Muscle layer of duodenum (tissue), 2 donors: Measurements from ENCODE around the gene PCDHGB6.
A peak's percentile ranks its signal among the peaks of the same experiment; 100 is the strongest.
"Not testable (repeated sequence)": the region's sequence is repeated elsewhere in the genome, so short reads cannot be mapped to it uniquely, and the experiment has no call there.

Experiments used
- H3K27ac ChIP-seq: one replicate; pipeline ENCODE4 v1.7.0; 2013; ENCODE audit warnings: mild to moderate bottlenecking, low read length
- H3K27me3 ChIP-seq: one replicate; pipeline ENCODE4 v1.7.0; 2013; ENCODE audit warnings: low read depth, mild to moderate bottlenecking, control low read depth, low read length
- H3K36me3 ChIP-seq, 2 donors: one replicate each; pipeline ENCODE4 v1.7.0; 2013; ENCODE audit warnings: low read length in 2 of 2, control low read depth in 1 of 2, mild to moderate bottlenecking in 1 of 2; ENCODE audit not compliant: insufficient read depth in 2 of 2, control insufficient read depth in 1 of 2
- H3K4me1 ChIP-seq, 2 donors: one replicate each; pipeline ENCODE4 v1.7.0; 2013; ENCODE audit warnings: low read length in 2 of 2, mild to moderate bottlenecking in 2 of 2, control low read depth in 1 of 2, moderate library complexity in 1 of 2; ENCODE audit not compliant: insufficient read depth in 2 of 2, control insufficient read depth in 1 of 2
- H3K4me3 ChIP-seq, 2 donors: one replicate each; pipeline ENCODE4 v1.7.0; 2013; ENCODE audit warnings: low read length in 2 of 2, low read depth in 1 of 2, mild to moderate bottlenecking in 1 of 2
- H3K9me3 ChIP-seq, 2 donors: one replicate each; pipeline ENCODE4 v1.7.0; 2013; ENCODE audit warnings: low read length in 2 of 2, control low read depth in 1 of 2, mild to moderate bottlenecking in 1 of 2; ENCODE audit not compliant: control insufficient read depth in 1 of 2
- donor health status: healthy.

The PCDHGB6 gene

DNA sequence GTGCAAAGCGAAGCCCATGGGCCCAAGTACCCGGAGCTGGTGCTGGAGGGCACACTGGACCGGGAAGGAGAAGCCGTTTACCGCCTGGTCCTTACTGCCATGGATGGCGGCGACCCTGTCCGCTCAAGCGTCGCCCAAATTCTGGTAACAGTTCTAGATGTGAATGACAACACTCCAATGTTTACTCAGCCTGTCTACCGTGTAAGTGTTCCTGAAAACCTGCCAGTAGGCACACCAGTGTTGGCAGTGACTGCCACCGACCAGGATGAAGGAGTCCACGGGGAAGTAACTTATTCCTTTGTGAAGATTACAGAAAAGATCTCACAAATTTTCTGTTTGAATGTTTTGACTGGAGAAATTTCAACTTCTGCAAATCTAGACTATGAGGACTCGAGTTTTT lies 33.2 kb upstream of the PCDHGB6 start:
- Histone ChIP-seq H3K27me3 (no peaks in the 10 kb centered on the region), H3K4me1 (no peaks in the 10 kb centered on the region), H3K4me3 (peak overlapping the region; percentile 34 to 75), H3K9me3 (peaks cover 48 to 83% of the 10 kb centered on the region in 2 donors), H3K36me3 (peaks cover 0 to 32% of the 10 kb centered on the region in 2 donors), H3K27ac (no peak overlapping the region)

GRCh38 chr5:141375444-141376155 lies 32.2 kb upstream of the PCDHGB6 start:
- H3K27me3 ChIP-seq, H3K4me1 ChIP-seq, H3K27ac ChIP-seq: not testable (repeated sequence)
- Histone ChIP-seq H3K9me3 (peaks cover 51 to 83% of the 10 kb centered on the region in 2 donors), H3K4me3 (peak overlapping the region in 1 of 2 donors; percentile 75), H3K36me3 (peaks cover 0 to 25% of the 10 kb centered on the region in 2 donors)

- H3K4me3 ChIP-seq: peak within 1 kb of the TSS; percentile 45 to 73
- no peak within 1 kb of the TSS for H3K27ac ChIP-seq
- H3K4me1 ChIP-seq: no peaks in the 10 kb centered on the region
- peaks cover 61 to 82% of the 10 kb centered on the region in 2 donors for H3K9me3 ChIP-seq
- no peaks in the 10 kb centered on the region for H3K27me3 ChIP-seq
- H3K36me3 ChIP-seq: peaks cover 0 to 11% of the 10 kb centered on the region in 2 donors
These were observed 25.1 kb upstream of the PCDHGB6 start, which contains the start of gene PCDHGA7 for GRCh38 chr5:141382469-141383294. Gene PCDHGA7 (plus strand): TSS chr5:141382742. CDS start chr5:141382900, 158 bp downstream.

DNA sequence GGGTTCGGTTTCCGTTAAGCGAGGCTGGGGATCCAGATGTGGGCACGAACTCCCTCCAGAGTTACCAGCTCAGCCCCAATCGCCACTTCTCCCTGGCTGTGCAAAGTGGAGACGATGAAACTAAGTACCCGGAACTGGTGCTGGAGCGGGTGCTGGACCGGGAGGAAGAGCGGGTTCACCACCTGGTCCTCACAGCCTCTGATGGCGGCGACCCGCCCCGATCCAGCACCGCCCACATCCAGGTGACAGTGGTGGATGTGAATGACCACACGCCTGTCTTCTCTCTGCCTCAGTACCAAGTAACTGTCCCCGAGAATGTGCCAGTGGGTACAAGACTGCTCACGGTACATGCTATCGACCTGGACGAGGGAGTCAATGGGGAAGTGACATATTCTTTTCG lies 24.5 kb upstream of the PCDHGB6 start:
- Histone ChIP-seq H3K36me3 (peaks cover 0 to 11% of the 10 kb centered on the region in 2 donors), H3K4me3 (peak overlapping the region; percentile 45 to 73), H3K27ac (no peak overlapping the region), H3K4me1 (no peaks in the 10 kb centered on the region), H3K27me3 (no peaks in the 10 kb centered on the region), H3K9me3 (peaks cover 63 to 84% of the 10 kb centered on the region in 2 donors)

DNA sequence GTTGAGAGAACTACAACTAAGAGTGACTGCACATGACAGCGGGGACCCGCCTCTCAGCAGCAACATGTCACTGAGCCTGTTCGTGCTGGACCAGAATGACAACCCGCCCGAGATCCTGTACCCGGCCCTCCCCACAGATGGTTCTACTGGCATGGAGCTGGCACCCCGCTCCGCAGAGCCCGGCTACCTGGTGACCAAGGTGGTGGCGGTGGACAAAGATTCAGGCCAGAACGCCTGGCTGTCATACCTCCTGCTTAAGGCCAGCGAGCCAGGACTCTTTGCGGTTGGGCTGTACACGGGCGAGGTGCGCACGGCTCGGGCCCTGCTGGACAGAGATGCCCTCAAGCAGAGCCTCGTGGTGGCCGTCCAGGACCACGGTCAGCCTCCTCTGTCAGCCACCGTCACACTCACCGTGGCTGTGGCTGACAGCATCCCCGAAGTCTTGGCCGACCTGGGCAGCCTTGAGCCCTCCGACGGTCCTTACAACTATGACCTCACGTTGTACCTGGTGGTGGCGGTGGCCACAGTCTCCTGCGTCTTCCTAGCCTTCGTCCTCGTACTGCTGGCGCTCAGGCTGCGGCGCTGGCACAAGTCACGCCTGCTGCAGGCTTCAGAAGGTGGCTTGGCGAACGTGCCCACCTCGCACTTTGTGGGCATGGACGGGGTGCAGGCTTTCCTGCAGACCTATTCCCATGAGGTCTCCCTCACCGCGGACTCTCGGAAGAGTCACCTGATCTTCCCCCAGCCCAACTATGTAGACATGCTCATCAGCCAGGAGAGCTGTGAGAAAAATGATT lies 23.2 kb upstream of the PCDHGB6 start:
- peak overlapping the region in 1 of 2 donors; percentile 73 for H3K4me3 ChIP-seq
- peaks cover 63 to 87% of the 10 kb centered on the region in 2 donors for H3K9me3 ChIP-seq

DNA sequence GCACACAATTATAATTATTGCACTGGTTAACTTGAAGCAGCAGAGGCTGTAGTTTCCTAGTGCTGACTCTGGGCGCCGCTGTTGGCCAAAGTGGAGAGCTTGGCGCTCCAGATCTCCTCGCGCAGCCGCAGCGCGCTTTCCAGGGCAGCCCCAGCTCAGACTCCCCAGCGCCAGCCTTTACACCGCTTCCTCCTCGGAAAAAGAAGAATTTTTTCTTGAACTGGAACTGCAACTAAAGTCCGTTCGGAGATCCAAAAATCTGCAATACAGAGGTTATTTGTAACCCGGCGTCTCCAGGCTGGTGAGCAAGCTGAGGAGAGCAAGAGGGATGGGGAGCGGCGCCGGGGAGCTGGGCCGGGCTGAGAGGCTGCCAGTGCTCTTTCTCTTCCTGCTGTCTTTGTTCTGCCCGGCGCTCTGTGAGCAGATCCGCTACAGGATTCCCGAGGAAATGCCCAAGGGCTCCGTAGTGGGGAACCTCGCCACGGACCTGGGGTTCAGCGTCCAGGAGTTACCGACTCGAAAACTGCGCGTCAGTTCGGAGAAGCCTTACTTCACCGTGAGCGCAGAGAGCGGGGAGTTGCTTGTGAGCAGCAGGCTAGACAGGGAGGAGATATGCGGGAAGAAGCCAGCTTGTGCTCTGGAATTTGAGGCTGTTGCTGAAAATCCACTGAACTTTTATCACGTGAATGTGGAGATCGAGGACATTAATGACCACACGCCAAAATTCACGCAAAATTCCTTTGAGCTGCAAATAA lies 20.1 kb upstream of the PCDHGB6 start, which contains the start of gene PCDHGB4:
PCDHGB4 (plus strand) TSS at position 142 of the 755 bp plus-strand sequence; CDS start at position 329, 187 bp downstream.
- Histone ChIP-seq H3K4me3 (peak within 1 kb of the TSS; percentile 38 to 73), H3K9me3 (peaks cover 69 to 94% of the 10 kb centered on the region in 2 donors)
- H3K27ac ChIP-seq, H3K36me3 ChIP-seq, H3K4me1 ChIP-seq, H3K27me3 ChIP-seq: not testable (repeated sequence)

More for the DNA sequence above, 23.2 kb upstream of the PCDHGB6 start:
- Histone ChIP-seq H3K4me1 (no peaks in the 10 kb centered on the region), H3K36me3 (peaks cover 0 to 11% of the 10 kb centered on the region in 2 donors), H3K27me3 (no peaks in the 10 kb centered on the region), H3K27ac (no peak overlapping the region)

DNA sequence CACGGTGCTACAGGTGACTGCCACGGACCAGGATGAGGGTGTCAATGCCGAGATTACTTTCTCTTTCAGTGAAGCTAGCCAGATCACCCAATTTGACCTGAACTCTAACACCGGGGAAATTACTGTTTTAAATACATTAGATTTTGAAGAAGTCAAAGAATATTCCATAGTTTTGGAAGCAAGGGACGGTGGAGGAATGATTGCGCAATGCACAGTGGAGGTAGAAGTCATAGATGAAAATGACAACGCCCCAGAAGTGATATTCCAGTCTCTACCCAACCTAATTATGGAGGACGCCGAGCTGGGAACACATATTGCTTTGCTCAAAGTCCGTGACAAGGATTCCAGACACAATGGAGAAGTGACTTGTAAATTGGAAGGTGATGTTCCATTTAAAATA lies 19.2 kb upstream of the PCDHGB6 start:
- H3K4me3 ChIP-seq: peak overlapping the region; percentile 38 to 73
- H3K9me3 ChIP-seq: peaks cover 72 to 94% of the 10 kb centered on the region in 2 donors

DNA sequence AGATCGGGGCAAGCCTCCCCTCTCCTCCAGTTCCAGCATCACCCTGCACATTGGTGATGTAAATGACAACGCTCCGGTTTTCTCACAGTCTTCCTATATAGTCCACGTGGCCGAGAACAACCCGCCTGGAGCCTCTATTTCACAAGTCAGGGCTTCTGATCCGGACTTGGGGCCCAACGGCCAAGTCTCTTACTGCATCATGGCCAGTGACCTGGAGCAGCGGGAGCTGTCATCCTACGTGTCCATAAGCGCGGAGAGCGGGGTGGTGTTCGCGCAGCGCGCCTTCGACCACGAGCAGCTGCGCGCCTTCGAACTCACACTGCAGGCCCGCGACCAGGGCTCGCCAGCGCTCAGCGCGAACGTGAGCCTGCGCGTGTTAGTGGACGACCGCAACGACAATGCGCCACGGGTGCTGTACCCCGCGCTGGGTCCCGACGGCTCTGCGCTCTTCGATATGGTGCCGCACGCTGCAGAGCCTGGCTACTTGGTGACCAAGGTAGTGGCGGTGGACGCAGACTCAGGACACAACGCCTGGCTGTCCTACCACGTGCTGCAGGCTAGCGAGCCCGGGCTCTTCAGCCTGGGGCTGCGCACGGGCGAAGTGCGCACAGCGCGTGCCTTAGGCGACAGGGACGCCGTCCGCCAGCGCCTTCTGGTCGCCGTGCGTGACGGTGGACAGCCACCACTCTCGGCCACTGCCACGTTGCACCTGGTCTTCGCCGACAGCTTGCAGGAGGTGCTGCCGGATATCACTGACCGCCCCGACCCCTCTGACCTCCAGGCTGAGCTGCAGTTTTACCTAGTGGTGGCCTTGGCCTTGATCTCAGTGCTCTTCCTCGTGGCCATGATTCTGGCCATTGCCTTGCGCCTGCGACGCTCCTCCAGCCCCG lies 18.4 kb upstream of the PCDHGB6 start:
- no peak overlapping the region for H3K27ac ChIP-seq
- peak overlapping the region in 1 of 2 donors; percentile 73 for H3K4me3 ChIP-seq
- no peaks in the 10 kb centered on the region for H3K27me3 ChIP-seq
- H3K9me3 ChIP-seq: peaks cover 75 to 95% of the 10 kb centered on the region in 2 donors
- H3K36me3 ChIP-seq: peaks cover 0 to 7% of the 10 kb centered on the region in 2 donors
- no peaks in the 10 kb centered on the region for H3K4me1 ChIP-seq

More for the DNA sequence above, 19.2 kb upstream of the PCDHGB6 start:
- peaks cover 0 to 7% of the 10 kb centered on the region in 2 donors for H3K36me3 ChIP-seq
- no peaks in the 10 kb centered on the region for H3K27me3 ChIP-seq
- no peaks in the 10 kb centered on the region for H3K4me1 ChIP-seq
- no peak overlapping the region for H3K27ac ChIP-seq

DNA sequence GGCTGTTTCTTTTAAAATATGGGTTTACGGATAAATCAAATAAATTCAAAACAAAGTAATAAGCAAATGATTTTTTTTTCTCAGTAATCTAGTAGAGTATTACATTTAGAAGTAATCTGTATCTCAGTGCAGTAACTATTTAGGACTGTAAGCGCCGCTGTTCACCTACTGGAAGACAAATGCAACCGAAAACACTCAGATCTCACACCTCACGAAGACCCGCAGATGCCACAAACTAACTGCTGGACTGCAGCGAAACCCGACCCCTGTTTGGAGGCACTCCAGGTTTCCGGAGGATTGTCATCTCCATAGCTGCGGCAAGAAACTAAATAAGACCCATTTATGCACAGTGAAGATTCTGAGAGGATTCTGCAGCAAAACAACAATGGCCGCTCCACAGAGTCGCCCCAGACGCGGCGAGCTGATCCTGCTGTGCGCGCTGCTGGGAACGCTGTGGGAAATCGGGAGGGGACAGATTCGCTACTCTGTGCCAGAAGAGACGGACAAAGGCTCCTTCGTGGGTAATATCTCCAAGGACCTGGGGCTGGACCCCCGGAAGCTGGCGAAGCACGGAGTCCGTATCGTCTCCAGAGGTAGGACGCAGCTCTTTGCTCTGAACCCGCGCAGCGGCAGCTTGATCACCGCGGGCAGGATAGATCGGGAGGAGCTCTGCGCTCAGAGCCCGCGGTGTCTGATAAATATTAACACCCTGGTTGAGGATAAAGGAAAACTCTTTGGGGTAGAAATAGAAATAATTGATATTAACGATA lies 15.2 kb upstream of the PCDHGB6 start, which contains the start of gene PCDHGA8:
PCDHGA8 (plus strand) TSS at position 205 of the 770 bp plus-strand sequence; CDS start at position 386, 181 bp downstream.
- Histone ChIP-seq H3K4me1 (no peaks in the 10 kb centered on the region), H3K27me3 (no peaks in the 10 kb centered on the region), H3K4me3 (peak within 1 kb of the TSS in 1 of 2 donors; percentile 73), H3K36me3 (peaks cover 0 to 4% of the 10 kb centered on the region in 2 donors), H3K9me3 (peaks cover 59 to 82% of the 10 kb centered on the region in 2 donors), H3K27ac (no peak within 1 kb of the TSS)
